22Rv1 (cell line): ENCODE data around the gene GSTT4.

Experiments
- ZFX ChIP-seq: fragments of 450-650 bp; IDR thresholded peaks from 2 replicates; pipeline ENCODE4 v1.6.1; 2017; ENCODE audit warnings: antibody characterized with exemption, borderline replicate concordance
- TF ChIP-seq, protein P1 (sequence below): fragments of 450-650 bp; IDR thresholded peaks from 2 replicates; pipeline ENCODE4 v1.5.1; 2017; ENCODE audit warnings: mild to moderate bottlenecking

DNA sequence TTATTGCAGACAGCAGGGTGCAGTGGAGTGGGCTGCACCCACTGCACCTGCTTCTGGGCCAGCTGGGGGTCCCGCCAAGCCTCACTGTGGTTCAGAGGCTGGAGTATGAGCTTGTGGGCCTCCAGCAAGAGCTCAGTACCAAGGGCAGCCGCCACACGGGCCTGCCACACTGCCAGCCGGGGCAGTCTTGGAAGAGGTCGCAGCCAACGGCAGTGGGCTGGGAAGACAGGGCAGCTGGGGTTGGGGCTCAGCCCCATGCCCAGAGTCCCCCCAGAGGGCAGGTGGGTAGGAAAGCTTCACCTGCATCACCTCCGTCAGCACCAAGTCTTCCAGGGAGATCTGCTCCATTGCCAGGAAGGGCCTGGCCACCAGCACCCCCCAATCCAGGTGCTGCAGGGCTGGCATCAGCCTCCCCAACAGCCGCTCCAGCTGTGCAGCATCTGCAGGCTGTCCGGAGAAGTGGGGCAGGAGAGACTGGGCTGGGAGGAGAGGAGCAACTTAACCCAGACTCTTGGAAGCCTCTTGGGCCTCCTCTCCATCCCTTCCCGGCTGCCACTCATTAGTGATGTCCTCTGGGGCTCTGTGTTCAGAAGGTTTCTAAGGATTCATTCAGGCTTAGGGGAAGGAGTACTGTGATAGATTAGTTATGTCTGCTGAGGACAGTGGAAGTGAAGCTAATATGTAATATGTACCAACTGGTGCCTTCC lies 1.1 kb upstream of the GSTT4 start:
- TF ChIP-seq, protein P1, sequence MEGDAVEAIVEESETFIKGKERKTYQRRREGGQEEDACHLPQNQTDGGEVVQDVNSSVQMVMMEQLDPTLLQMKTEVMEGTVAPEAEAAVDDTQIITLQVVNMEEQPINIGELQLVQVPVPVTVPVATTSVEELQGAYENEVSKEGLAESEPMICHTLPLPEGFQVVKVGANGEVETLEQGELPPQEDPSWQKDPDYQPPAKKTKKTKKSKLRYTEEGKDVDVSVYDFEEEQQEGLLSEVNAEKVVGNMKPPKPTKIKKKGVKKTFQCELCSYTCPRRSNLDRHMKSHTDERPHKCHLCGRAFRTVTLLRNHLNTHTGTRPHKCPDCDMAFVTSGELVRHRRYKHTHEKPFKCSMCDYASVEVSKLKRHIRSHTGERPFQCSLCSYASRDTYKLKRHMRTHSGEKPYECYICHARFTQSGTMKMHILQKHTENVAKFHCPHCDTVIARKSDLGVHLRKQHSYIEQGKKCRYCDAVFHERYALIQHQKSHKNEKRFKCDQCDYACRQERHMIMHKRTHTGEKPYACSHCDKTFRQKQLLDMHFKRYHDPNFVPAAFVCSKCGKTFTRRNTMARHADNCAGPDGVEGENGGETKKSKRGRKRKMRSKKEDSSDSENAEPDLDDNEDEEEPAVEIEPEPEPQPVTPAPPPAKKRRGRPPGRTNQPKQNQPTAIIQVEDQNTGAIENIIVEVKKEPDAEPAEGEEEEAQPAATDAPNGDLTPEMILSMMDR = no peak
- TF ChIP-seq ZFX = no peak
